Fibroblast of the aortic adventitia (primary cell): Measurements from ENCODE around the gene NQO2. TPM values are rescaled to one million over a fixed set of nuclear protein-coding genes. Genes with fewer than 3 reads are reported as not detected.

Experiments
- DNase-seq: peaks from one replicate; pipeline ENCODE4 v3.0.0-alpha.2; 2010; ENCODE audit warnings: low read depth
- H3K4me3 ChIP-seq: 2 replicates; pipeline ENCODE4 v1.5.1; 2011; ENCODE audit warnings: low read depth, mild to moderate bottlenecking, control low read depth, low read length, moderate library complexity
- CTCF ChIP-seq: IDR thresholded peaks from 2 replicates; pipeline ENCODE4 v1.5.1; 2011; ENCODE audit warnings: mild to moderate bottlenecking, low read length, control low read depth, inconsistent platforms; ENCODE audit not compliant: insufficient read depth
- total RNA-seq: library from RNA; depleted of rRNA; stranded (reverse); fragments of >200 nt; gene quantifications from 2 replicates; pipeline ENCODE4 v1.2.3, GENCODE V29; 2012; ENCODE audit warnings: low replicate concordance

NQO2 gene
- total RNA-seq, 1 donor: 47.7 TPM

- peak; percentile 62 for DNase-seq
- H3K4me3 ChIP-seq: no peak overlapping the region
- TF ChIP-seq CTCF: no peak
Measured at GRCh38 chr6:2979819-2980464, 19.8 kb upstream of the NQO2 start.

- no peak for TF ChIP-seq CTCF
- no peak overlapping the region for H3K4me3 ChIP-seq
- no peak for DNase-seq
Measured at GRCh38 chr6:2980465-2980855, 19.2 kb upstream of the NQO2 start.

GRCh38 chr6:2982426-2983117 lies 17.1 kb upstream of the NQO2 start:
- peak; percentile 13 for DNase-seq
- TF ChIP-seq CTCF: no peak
- no peak overlapping the region for H3K4me3 ChIP-seq

GRCh38 chr6:2984738-2985406 lies 14.8 kb upstream of the NQO2 start:
- H3K4me3 ChIP-seq: no peak overlapping the region
- no peak for DNase-seq
- TF ChIP-seq CTCF: no peak

GRCh38 chr6:2986722-2987221 lies 12.9 kb upstream of the NQO2 start:
- peak; percentile 97 for DNase-seq
- no peak for TF ChIP-seq CTCF
- no peak overlapping the region for H3K4me3 ChIP-seq

GRCh38 chr6:2988094-2988425 lies 11.6 kb upstream of the NQO2 start:
- peak; percentile 6 for TF ChIP-seq CTCF
- DNase-seq: no peak
- H3K4me3 ChIP-seq: peak overlapping the region; percentile 83
